Right lobe of liver (tissue), 4 donors: ENCODE results near the gene ANKRD33.

Source experiments
- POLR2A ChIP-seq: fragments of 450-650 bp; IDR thresholded peaks from one replicate; pipeline ENCODE4 v1.6.1; 2017; ENCODE audit warnings: antibody characterized with exemption, mild to moderate bottlenecking
- TF ChIP-seq, protein P1 (sequence below), 4 donors: fragments of 200-600 bp in 3 of 4; fragments of 450-650 bp in 1 of 4; IDR thresholded peaks; one replicate each; pipeline versions ENCODE4 v1.5.1 to v1.8.0; 2016 to 2022; ENCODE audit warnings: antibody characterized with exemption in 4 of 4, mild to moderate bottlenecking in 2 of 4
- donor health status: DM: no; HTN: no; CAD: no.
- donor health status: DM: no; HTN: no; CAD: no.
- donor health status: DM: no; HTN: yes; CAD: no.

DNA sequence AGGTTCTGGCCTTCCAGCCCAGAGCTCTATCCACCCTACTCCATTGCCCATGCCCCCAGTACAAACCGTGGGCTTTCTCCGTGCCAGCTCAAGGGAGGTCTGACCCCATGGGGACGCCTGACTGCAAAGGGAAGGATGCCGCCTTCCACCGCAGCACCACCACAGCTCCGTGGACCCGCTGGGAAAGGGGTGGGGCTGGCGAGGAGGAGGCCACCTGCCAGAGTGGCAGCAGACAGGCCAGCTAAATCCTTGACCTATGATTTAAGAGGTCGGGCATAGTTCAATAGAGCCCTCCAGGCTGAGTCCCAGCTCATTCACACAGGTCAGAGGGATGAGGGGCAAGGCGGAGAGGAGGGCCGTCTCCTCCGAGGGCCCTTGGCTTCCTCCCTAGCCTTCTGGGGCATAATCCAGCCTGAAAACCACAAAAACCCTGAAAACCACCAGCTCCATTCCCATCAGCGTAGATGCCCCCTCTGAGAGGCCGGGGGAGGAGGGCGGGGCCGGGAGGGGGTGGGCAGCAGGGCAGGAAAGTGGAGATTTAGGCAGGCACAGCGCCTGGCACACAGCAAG, 24.5 kb upstream of the ANKRD33 start:
- TF ChIP-seq, protein P1, sequence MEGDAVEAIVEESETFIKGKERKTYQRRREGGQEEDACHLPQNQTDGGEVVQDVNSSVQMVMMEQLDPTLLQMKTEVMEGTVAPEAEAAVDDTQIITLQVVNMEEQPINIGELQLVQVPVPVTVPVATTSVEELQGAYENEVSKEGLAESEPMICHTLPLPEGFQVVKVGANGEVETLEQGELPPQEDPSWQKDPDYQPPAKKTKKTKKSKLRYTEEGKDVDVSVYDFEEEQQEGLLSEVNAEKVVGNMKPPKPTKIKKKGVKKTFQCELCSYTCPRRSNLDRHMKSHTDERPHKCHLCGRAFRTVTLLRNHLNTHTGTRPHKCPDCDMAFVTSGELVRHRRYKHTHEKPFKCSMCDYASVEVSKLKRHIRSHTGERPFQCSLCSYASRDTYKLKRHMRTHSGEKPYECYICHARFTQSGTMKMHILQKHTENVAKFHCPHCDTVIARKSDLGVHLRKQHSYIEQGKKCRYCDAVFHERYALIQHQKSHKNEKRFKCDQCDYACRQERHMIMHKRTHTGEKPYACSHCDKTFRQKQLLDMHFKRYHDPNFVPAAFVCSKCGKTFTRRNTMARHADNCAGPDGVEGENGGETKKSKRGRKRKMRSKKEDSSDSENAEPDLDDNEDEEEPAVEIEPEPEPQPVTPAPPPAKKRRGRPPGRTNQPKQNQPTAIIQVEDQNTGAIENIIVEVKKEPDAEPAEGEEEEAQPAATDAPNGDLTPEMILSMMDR (IDR thresholded peaks at IDR 0.05) = no peak
- no peak for TF ChIP-seq POLR2A
